GM21717 (cell line): ENCODE measurements around the gene GLB1L2.

ENCODE experiments used
- ATAC-seq: cut with Tn5 transposase; IDR thresholded peaks from one replicate; pipeline ENCODE4 v1.9.1; 2021; ENCODE audit warnings: mild to moderate bottlenecking, moderate library complexity; ENCODE audit not compliant: unreplicated experiment

Gene GLB1L2

GRCh38 chr11:134346976-134347350 lies 15.2 kb downstream of the GLB1L2 start:
- no peak for ATAC-seq

- ATAC-seq: no peak
Observed at GRCh38 chr11:134347441-134347840, 15.7 kb downstream of the GLB1L2 start.

GRCh38 chr11:134349109-134349801 lies 17.5 kb downstream of the GLB1L2 start:
- no peak for ATAC-seq

- no peak for ATAC-seq
Observed at GRCh38 chr11:134349802-134350355, 18.1 kb downstream of the GLB1L2 start.

GRCh38 chr11:134350381-134350780 lies 18.6 kb downstream of the GLB1L2 start:
- peak; percentile 84 for ATAC-seq

- ATAC-seq: no peak
Observed at GRCh38 chr11:134352111-134352510, 20.3 kb downstream of the GLB1L2 start.

- ATAC-seq: no peak
Observed at GRCh38 chr11:134355136-134355535, 23.3 kb downstream of the GLB1L2 start.

- ATAC-seq: no peak
Observed at GRCh38 chr11:134355656-134356055, 23.9 kb downstream of the GLB1L2 start.

GRCh38 chr11:134356656-134357544 lies 25.1 kb downstream of the GLB1L2 start:
- ATAC-seq: no peak

GRCh38 chr11:134357545-134357839 lies 25.7 kb downstream of the GLB1L2 start:
- no peak for ATAC-seq

- ATAC-seq: no peak
Observed at GRCh38 chr11:134358165-134358855, 26.5 kb downstream of the GLB1L2 start.

GRCh38 chr11:134358856-134359490 lies 27.2 kb downstream of the GLB1L2 start:
- ATAC-seq: no peak

- ATAC-seq: no peak
Observed at GRCh38 chr11:134359646-134360045, 27.9 kb downstream of the GLB1L2 start.

- peak; percentile 79 for ATAC-seq
Observed at GRCh38 chr11:134360050-134360835, 28.5 kb downstream of the GLB1L2 start.

GRCh38 chr11:134361661-134362060 lies 29.9 kb downstream of the GLB1L2 start:
- ATAC-seq: no peak

GRCh38 chr11:134362192-134362901 lies 30.6 kb downstream of the GLB1L2 start:
- no peak for ATAC-seq

- no peak for ATAC-seq
Observed at GRCh38 chr11:134363161-134363560, 31.4 kb downstream of the GLB1L2 start.

- ATAC-seq: no peak
Observed at GRCh38 chr11:134363592-134363991, 31.8 kb downstream of the GLB1L2 start.

GRCh38 chr11:134364261-134364660 lies 32.5 kb downstream of the GLB1L2 start:
- no peak for ATAC-seq
